OCI-LY3 (cell line): ENCODE data around the gene IGF2.

ENCODE experiments used
- H2AFZ ChIP-seq: fragments of 200-600, 300-600 bp; shearing (Covaris generic); 2 replicates; pipeline ENCODE4 v1.6.0; 2014; ENCODE audit warnings: antibody characterized with exemption, low read depth, low read length
- H3K27ac ChIP-seq: fragments of 200-600, 300-600 bp; sonication (generic); 2 replicates; pipeline ENCODE4 v1.5.1; 2014; ENCODE audit warnings: mild to moderate bottlenecking, low read length, moderate library complexity, mixed read lengths
- H3K27me3 ChIP-seq: fragments of 200-600, 300-600 bp; sonication (generic); 2 replicates; pipeline ENCODE4 v1.6.1; 2014; ENCODE audit warnings: low read depth, low read length, mixed read lengths
- H3K36me3 ChIP-seq: fragments of 200-600, 300-600 bp; sonication (generic); replicated peaks from 2 replicates; pipeline ENCODE3; 2014; ENCODE audit warnings: low read depth, low read length, mixed read lengths
- H3K4me1 ChIP-seq: fragments of 300-600, 200-600 bp; sonication (generic); 2 replicates; pipeline ENCODE4 v1.6.1; 2014; ENCODE audit warnings: low read length, mixed read lengths
- H3K4me2 ChIP-seq: fragments of 200-600, 300-600 bp; sonication (generic); 2 replicates; pipeline ENCODE4 v1.6.1; 2014; ENCODE audit warnings: low read length, mixed read lengths
- H3K4me3 ChIP-seq: fragments of 300-600, 200-600 bp; sonication (generic); 2 replicates; pipeline ENCODE4 v1.5.1; 2014; ENCODE audit warnings: antibody characterized with exemption, mild to moderate bottlenecking, low read length, moderate library complexity
- H3K79me2 ChIP-seq: fragments of 300-600, 200-600 bp; shearing (Covaris generic); 2 replicates; pipeline ENCODE4 v1.6.1; 2014; ENCODE audit warnings: mild to moderate bottlenecking, low read length, mixed read lengths
- H3K9ac ChIP-seq: fragments of 300-600, 200-600 bp; shearing (Covaris generic); 2 replicates; pipeline ENCODE4 v1.6.0; 2014; ENCODE audit warnings: mild to moderate bottlenecking, low read length, moderate library complexity
- H3K9me3 ChIP-seq: fragments of 200-600, 300-600 bp; shearing (Covaris generic); 2 replicates; pipeline ENCODE4 v1.6.1; 2014; ENCODE audit warnings: low read length, mixed read lengths; ENCODE audit not compliant: insufficient read depth
- H4K20me1 ChIP-seq: fragments of 200-600, 300-600 bp; sonication (generic); 2 replicates; pipeline ENCODE4 v1.6.1; 2016; ENCODE audit warnings: low read length, mixed read lengths; ENCODE audit not compliant: insufficient read depth
- EZH2phosphoT487 ChIP-seq: fragments of 200-600 bp; shearing (Covaris generic); IDR thresholded peaks from 2 replicates; pipeline ENCODE4 v1.6.1; 2018; ENCODE audit warnings: antibody characterized with exemption, mixed run types, low read depth
- TF ChIP-seq, protein P1 (sequence below): fragments of 200-600, 300-600 bp; sonication (generic); IDR thresholded peaks from 2 replicates; pipeline ENCODE4 v1.5.1; 2014; ENCODE audit warnings: antibody characterized with exemption, low read length, low read depth

The IGF2 gene

DNA sequence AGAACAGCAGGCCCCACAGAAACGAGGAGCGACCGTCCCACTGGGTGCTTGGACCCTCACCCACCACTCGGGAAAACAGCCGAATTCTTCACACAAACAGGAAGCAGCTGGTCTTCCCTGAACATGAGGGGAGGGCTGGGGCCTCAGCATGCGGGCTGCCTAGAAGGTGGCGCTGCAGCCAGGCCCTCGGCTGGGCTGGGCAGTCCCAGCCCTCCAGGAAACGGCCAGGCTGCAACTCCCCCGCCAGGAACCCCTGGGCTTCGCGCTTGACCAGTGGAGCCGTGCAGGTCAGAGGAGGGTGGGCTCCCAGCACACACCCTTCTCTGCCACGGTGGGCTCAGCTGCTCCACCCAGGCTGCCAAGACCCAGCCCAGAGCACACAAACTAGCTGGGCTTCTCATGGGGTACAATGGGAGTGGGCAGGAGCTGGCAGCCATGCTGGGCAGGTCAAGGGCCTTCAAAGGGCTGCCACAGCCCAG, 29.6 kb downstream of the IGF2 start:
- TF ChIP-seq, protein P1, sequence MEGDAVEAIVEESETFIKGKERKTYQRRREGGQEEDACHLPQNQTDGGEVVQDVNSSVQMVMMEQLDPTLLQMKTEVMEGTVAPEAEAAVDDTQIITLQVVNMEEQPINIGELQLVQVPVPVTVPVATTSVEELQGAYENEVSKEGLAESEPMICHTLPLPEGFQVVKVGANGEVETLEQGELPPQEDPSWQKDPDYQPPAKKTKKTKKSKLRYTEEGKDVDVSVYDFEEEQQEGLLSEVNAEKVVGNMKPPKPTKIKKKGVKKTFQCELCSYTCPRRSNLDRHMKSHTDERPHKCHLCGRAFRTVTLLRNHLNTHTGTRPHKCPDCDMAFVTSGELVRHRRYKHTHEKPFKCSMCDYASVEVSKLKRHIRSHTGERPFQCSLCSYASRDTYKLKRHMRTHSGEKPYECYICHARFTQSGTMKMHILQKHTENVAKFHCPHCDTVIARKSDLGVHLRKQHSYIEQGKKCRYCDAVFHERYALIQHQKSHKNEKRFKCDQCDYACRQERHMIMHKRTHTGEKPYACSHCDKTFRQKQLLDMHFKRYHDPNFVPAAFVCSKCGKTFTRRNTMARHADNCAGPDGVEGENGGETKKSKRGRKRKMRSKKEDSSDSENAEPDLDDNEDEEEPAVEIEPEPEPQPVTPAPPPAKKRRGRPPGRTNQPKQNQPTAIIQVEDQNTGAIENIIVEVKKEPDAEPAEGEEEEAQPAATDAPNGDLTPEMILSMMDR: no peak
- no peak for TF ChIP-seq EZH2phosphoT487
- H2AFZ ChIP-seq: no peak overlapping the region
- H3K36me3 ChIP-seq: no peaks in the 10 kb centered on the region
- H3K4me2 ChIP-seq: no peak overlapping the region
- H3K9ac ChIP-seq: no peak overlapping the region
- H3K79me2 ChIP-seq: no peaks in the 10 kb centered on the region
- H3K27ac ChIP-seq: no peak overlapping the region
- H4K20me1 ChIP-seq: no peaks in the 10 kb centered on the region
- H3K4me1 ChIP-seq: no peaks in the 10 kb centered on the region
- no peak overlapping the region for H3K4me3 ChIP-seq
- H3K27me3 ChIP-seq: peaks cover 8% of the 10 kb centered on the region; the same call in 1 of the 2 replicates
- H3K9me3 ChIP-seq: no peaks in the 10 kb centered on the region

DNA sequence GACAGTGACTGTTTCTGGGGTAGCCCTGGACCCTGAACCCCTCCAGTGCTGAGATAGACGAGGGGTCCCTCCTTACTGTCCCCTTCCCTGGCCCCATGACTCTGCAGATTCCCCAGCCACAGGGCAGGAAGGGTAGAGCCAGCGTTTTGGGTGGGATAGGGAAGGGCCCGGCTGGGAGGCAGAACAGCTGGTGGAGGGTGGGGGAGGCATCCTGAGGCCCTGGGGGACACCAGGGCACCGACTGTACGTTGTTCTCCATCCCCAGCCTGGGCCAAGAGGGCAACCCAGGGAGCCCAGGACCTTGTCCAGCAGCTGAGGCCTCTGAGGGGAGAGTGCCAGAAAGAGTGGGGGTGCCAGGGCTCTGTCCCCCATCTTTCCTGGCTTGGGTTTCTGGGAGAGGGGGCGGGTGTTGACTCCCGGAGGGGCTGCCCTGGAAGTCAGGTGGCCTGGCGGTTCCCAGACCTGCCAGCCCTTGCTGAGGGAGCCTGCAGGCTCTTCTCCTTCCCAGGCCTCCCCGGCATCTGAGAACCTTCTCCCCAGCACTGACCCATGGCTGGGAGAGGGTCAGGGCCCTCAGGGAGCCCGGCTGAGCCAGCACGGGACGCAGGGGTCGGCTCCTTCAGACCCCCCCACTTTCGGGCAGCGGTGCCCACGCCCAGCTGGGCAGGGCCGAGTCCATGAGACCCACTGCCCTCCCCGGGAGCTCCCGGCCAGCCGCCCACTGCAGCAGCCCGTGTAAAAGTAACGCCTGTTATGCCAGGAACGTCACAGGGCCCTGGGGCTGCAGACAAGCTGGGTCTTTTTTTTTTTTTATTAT, 30.3 kb downstream of the IGF2 start:
- Histone ChIP-seq H3K79me2 (no peaks in the 10 kb centered on the region), H3K4me2 (no peak overlapping the region), H3K4me1 (no peaks in the 10 kb centered on the region), H3K27ac (no peak overlapping the region), H3K36me3 (no peaks in the 10 kb centered on the region), H4K20me1 (no peaks in the 10 kb centered on the region), H3K4me3 (no peak overlapping the region), H3K9ac (no peak overlapping the region), H2AFZ (no peak overlapping the region), H3K27me3 (peaks cover 8% of the 10 kb centered on the region; the same call in 1 of the 2 replicates), H3K9me3 (no peaks in the 10 kb centered on the region)
- no peak for TF ChIP-seq EZH2phosphoT487
- TF ChIP-seq, protein P1: no peak

DNA sequence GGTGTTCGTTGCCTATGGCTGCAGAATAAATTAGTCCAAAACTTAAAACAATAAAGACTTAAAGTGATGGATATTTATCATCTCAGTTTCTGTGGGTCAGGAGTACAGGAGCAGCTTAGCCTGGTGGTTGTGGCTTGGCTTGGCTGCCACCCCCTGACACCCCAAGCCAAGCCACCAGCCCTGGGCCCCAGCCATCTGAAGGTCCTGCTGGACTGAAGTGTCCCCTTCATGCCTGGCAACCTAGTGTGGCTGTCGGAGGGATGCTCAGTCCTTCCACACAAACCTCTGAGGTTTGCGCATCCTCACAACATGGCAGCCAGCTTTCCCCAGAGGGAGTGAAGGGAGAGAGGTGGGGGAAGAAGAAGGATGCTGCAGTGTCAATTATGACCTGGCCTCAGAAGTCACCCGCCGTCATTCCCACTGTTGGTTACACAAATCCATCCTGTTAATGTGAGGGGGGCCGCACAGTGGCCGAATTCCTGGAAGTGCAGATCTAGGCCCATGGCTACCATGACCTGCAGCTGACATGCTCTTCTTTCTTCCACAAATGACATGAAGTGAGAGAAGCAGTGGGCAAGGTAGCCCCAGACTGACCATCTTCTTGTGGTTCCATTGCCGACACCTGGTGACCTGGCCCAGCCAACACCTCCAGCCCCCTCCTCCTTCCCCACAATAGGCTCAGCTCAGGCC, 31.1 kb downstream of the IGF2 start:
- Histone ChIP-seq H3K36me3 (no peaks in the 10 kb centered on the region), H3K79me2 (no peaks in the 10 kb centered on the region), H3K9ac (no peak overlapping the region), H3K27ac (no peak overlapping the region), H3K4me1 (no peaks in the 10 kb centered on the region), H3K27me3 (peaks cover 8% of the 10 kb centered on the region; the same call in 1 of the 2 replicates), H3K9me3 (no peaks in the 10 kb centered on the region), H2AFZ (no peak overlapping the region), H4K20me1 (no peaks in the 10 kb centered on the region), H3K4me3 (no peak overlapping the region), H3K4me2 (no peak overlapping the region)
- no peak for TF ChIP-seq EZH2phosphoT487
- TF ChIP-seq, protein P1: no peak

DNA sequence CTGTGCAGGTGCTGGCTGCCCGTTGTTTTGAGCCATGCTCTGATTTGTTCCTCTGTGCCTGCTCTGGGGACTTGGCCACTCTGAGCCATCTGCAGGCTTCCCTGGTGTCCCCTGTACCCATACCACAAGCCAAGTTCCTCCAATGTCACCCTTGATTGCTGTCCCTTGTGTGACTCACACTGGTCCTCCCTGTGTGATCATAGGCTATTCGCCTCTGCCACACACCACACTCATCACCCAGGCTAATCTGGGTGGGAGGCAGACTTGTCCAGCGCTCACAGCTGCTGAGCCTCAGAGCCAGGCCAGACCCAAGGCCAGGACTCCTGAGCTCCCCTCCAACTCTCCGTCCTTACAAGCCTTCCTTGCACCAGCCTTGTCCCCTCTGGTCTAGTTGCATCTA, 31.7 kb downstream of the IGF2 start:
- H3K36me3 ChIP-seq: no peaks in the 10 kb centered on the region

More for the DNA sequence above, 31.7 kb downstream of the IGF2 start:
- H4K20me1 ChIP-seq: no peaks in the 10 kb centered on the region
- H3K27ac ChIP-seq: no peak overlapping the region
- H3K4me3 ChIP-seq: no peak overlapping the region
- no peaks in the 10 kb centered on the region for H3K9me3 ChIP-seq
- TF ChIP-seq, protein P1: no peak
- TF ChIP-seq EZH2phosphoT487: no peak
- H2AFZ ChIP-seq: no peak overlapping the region
- H3K4me2 ChIP-seq: no peak overlapping the region
- H3K27me3 ChIP-seq: peaks cover 8% of the 10 kb centered on the region; the same call in 1 of the 2 replicates
- no peak overlapping the region for H3K9ac ChIP-seq
- H3K4me1 ChIP-seq: no peaks in the 10 kb centered on the region
- no peaks in the 10 kb centered on the region for H3K79me2 ChIP-seq
